ENCODE data around the gene GGCX.

Gene GGCX

DNA sequence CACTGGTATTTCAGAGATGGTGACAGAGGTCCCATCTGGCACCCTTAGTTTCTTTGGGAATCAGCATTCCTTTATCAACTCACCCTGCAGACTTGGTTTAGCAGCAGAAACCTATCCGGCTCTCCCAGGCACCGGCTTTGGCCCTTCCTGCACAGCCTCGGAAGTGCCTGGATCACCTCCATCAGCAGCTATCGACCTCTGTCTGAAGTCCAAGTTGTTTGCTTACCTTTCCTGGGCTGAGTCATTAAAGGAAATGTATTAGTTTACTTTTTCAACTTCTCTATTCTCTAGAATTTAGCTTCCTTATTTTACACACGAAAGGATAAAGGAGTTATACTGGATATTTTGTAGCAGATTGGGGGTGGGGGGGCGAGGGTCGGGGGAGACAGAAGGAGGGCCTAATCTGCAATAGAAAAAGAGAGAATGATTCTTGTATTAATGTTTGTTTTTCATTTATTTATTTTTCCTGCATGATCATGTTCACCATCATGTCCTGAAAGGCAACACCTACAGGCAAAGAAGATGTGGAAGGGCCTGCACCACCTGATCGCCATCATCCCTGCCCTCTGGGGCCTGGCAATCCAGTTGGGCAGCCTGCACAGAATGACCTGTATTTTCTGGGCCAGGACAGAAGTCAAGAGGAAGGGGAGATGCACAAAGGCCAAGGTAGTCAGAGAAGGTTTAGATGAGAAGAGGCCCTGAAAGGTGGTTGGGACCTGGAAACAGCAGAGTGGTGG is 44.5 kb downstream of the GGCX start:
- DNase-seq (ENCODE audit: low read depth in 2 of 2, low spot score in 1 of 2): no peak

DNA sequence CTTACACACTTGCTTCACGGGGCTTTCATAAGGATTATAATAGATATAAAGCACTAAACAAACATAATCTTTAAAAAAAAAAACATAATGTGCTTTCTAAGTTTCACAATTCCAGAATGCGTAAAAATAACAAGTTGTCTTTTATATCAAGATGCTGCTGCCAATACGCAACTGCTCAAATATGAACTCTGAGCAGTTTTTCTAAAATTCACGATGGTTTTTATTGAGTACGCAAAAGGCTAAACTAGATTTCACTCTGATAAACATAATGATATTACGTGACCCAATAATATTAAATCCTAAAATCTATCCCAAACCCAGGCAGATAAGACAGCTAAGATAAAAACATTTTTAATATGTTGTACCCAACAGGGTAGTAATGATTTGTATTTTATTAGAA is 47.0 kb downstream of the GGCX start:
- no peak for DNase-seq (ENCODE audit: low read depth in 2 of 2, low spot score in 1 of 2)

DNA sequence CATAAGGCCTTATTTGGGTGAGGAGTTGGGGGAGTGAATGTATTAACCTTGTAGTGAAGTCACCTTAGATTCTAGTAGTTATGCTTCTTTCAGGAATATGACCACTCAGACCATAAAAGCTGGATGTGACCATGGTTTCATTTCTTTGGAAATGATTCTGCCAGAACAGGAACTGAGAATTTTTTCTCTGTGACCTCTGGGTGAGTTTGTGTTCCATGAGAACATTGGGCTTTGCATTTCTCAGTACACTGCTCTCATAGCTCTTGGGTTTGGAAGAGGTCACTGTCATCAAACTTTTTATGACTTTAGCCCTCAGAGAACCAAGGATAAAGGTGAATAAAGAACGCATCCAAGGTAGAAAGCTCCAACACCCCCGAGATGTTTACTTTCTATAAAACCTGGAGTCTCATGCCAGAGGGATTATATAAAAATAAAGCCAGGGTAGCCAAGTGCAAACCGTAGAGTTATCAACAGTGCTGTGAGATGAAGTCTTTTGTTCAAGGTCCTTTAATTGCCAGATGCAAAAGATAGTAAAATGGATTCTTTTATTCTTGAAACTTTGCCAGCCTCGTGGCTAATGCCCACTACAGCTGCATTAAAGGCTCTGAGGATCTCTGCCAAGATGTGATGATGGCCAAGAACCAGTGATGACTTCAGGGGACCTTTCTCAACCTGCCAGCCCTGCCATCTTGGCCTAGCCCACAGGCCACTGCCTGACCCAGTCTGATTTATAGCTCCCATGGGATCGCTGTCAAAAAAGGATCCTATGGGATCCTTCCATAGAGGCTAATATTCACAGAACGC is 50.1 kb downstream of the GGCX start:
- no peak for DNase-seq (ENCODE audit: low read depth in 2 of 2, low spot score in 1 of 2)

DNA sequence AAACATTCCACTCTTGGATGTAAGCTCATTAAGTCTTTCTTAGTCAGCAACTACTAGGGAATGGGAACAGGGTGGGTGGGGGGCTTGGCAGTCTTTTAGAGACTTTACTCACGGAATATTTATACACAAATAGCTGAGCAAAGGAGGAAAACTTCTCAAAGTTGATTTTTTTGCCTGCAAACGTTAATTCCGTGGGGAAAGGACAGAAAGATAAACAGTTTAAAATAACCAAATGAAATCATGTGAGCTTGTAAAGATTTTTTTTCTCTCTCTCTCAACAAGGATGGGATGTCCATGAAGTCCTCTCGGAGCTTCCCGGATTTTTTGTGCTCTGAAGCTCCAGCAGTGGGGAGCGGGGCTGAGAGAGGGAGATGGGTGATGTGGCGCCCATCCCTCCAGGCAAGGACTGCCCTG is 54.5 kb downstream of the GGCX start:
- no peak for DNase-seq (ENCODE audit: low read depth in 2 of 2, low spot score in 1 of 2)

DNA sequence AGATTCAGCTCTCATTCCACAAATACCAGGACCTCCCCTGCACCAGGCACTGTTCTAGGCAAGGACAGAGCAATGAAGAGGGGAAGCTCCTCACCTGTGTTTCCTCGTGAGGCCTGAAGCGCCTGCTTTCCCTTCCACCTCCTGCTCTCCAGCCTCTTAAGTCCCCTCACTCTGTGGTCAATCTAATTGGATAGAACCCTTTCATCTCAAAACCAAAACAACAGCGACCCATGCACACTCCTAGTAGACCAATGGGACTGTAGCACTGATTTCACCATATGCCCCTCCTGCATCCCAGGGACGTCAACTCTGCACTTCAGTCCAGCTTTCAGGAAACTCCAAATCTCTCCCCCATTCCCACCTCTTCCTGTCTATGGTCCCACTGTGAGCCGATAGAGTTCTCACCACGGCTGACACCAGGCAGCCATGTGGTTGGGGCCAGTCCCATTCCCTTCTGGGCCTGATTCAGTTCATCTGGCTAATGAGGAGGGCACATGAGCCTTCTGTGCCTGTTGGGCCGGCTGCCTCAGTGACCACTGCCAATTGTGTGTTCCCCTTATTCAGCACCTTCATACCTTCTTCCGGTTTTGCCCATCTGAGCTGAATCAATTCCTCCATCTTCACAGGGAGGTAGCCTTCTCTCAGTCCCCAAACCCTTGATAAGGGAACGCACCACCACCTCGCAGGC is 55.6 kb downstream of the GGCX start:
- no peak for DNase-seq (ENCODE audit: low read depth in 2 of 2, low spot score in 1 of 2)

DNA sequence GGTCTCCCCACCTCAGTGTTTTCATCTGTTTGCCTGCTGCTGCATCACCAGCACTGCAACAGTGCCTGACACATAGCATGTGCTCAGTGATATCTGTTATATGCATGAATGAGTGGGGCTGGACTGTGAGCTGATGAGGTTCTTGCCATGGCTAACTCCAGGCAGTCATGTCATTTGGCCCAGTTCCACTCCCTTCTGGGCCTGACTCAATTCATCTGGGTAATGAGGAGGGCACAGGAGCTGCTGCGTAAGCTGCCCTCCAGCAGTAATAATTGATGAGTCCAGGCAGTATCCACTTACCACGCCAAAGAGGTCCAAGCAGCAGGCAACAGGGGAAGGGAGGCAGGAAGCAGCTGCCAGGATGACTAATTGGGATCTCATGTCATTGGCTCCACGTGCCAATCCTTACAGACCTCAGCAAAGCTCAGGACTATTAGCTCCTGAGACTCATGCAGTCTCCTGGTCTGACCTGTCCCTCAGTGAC is 56.5 kb downstream of the GGCX start:
- no peak for DNase-seq (ENCODE audit: low read depth in 2 of 2, low spot score in 1 of 2)

DNA sequence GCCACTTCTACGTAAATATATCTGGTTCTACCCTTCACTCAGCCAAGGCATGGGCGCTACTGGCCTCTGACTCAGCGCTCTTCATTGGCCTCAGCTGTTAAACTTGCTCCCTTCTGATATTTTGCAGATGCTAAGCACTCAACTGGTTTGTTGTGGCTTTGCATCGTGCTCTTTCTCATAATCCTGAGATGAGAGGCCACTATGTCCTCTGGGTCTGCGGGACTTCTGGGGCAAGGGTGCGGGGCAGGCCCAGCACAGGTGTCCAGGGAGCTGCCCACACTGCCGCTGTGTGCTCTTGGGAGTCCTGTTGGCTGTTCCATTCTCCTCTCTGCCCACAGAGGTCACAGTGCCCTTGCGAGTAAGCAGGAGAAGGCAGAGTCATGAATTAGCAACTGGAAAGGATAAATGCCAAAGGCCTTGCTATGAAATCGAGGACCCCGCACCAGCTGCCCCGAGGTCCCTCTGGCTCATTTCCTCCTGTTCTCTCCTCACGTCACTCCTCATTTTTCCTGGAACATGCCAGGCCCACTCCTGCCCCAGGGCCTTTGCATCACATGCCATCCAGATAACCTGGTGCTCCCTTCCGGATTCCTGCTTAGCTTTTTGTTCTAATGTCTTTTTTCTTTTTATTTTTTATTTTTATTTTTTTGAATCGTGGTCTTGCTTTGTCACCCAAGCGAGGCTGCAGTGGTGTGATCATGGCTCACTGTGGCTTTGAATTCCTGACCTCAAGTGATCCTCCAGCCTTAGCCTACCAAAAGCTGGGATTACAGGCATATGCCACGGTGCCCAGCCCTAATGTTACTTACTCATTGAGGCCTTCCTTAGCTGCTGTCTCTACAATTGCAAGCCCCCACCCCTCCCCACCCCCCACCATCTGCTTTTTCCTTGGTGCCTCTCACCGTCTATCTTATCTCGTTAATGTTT is 57.2 kb downstream of the GGCX start:
- no peak for DNase-seq (ENCODE audit: low read depth in 2 of 2, low spot score in 1 of 2)

DNA sequence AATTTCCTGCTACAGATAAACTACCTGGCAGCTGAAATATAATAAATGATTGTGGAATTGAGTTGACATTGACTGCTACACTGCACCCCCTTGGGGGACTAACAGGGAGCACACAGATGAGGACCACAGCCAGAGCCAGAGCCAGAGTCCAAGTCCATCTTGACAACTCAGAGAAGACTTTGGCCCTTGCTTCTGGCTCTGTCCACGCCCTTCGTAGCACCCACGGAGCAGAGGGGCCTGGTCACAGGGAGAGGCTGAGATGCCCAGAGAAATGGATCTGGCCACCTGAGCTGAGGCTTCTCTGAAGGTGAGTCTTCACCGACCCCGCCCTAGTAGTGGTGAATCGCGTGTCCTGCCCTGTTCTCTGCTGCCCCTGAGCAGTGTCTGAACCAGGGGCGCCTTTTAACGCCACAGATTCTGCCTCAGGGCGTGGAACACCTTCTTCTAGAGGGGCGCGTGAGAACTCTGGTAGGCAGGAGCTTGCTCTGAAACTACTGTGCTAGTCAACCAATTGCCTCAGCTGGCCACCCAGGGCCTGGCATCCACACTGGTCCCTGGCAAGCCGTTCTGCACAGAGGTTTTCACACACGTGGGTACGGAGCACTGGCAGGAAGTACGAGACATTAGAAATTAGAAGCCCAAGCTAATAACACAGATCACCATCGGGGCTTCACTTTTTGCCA is 58.0 kb downstream of the GGCX start:
- DNase-seq (ENCODE audit: low read depth in 2 of 2, low spot score in 1 of 2): no peak

DNA sequence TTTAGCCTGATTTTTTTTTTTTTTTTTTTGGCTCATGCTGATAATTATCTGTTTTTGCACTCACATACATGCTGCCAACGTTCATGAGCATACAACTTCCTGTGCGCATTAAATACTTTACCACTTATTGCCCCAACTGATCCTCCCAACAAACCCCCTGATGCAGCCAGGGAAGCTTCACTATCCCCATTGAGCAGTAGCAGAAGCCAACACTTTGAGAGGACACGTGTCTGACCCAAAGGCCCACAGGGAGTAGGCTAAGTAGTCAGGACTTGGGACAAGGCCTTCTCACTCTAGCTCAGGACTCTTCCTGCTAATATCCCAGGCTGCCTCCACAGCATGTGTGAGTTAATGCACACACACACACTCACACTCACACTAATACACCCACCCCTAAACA is 58.6 kb downstream of the GGCX start:
- no peak for DNase-seq (ENCODE audit: low read depth in 2 of 2, low spot score in 1 of 2)

DNA sequence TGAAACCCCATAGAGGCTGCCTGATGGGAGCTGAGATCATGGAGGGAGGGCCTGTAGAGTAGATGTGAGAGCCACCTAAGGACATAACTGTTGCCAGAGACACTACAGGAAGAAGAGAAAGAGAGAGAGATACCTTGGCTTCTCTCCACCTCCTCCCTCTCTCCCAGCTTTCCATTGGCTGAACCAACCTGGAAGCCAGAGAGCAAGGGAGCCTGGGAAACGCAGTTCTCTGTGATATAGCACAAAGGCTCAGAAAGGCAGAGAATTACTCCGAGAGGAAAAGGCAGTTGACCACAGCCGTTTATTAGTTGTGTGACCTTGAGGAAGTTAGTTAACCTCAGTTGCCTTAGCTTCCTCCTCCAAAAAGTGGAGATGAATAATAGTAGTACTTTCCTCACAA is 60.0 kb downstream of the GGCX start:
- DNase-seq (ENCODE audit: low read depth in 2 of 2, low spot score in 1 of 2): no peak

DNA sequence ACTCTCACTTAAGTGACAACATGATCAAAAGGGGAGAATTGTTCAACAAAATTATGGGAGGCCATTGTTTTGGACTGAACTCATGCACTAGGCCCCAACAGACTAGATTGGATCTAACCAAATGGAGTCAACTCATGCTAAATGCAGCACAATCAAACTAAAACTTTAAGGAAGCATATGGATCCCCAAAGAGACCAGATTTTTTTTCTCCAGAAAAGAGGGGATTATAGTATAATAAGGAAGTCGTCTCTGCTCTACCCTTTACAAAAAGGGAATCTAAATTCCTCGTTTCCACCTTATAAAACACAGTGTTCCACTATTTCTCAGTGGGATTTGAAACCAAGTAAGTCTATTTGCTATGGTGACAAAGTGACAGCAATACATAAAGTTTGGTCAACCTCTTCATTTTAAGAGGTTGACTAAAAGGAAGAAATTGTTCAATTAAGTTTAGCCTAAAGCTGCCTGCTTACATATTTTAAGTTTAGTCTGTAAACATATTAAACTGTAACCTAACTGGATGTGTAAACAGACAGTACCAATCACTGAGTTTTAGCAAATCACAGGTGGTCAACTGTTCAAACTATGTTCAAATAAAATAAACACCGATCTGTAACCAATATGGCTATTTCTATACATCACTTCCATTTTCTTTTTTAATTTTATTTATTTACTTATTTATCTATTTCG is 63.2 kb downstream of the GGCX start:
- DNase-seq (ENCODE audit: low read depth in 2 of 2, low spot score in 1 of 2): no peak

DNA sequence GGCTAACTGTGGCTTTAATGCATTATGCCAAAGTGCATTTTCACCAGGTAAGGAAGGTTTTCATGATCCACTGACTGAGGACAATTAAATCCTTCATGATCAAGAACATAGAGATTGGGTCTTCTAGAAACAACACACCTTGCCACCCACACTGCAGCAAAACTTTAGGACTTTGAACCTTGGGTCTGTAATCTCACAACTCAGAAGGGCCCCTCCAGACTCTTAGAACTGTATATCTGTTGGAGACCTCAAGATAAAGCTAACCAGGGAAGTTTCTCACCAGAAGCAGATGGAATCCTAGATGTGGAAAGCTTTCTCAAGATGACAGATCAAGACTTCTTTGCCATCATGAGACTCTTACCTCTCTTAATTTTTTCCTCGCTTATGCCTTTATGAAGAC is 64.9 kb downstream of the GGCX start:
- DNase-seq (ENCODE audit: low read depth in 2 of 2, low spot score in 1 of 2): no peak

Data from stimulated activated CD8-positive, alpha-beta memory T cell treated with anti-CD3 and anti-CD28 coated beads, Interleukin-4, amount 100 ng/mL, for 1 hour (primary cell).